Measurements from ENCODE around the gene TMEM150A. TPM values are rescaled to one million over a fixed set of nuclear protein-coding genes. Genes with fewer than 3 reads are reported as not detected.
A peak's percentile ranks its signal among the peaks of the same experiment; 100 is the strongest.
"Not testable (repeated sequence)": the region's sequence is repeated elsewhere in the genome, so short reads cannot be mapped to it uniquely, and the experiment has no call there.

TMEM150A gene
- total RNA-seq, 2 donors from 2014 or later = 6.4 to 7.7 TPM

- Mint-ChIP-seq H3K27me3 (no peaks in the 10 kb centered on the region), H3K4me1 (peaks cover 13% of the 10 kb centered on the region), H3K4me3 (peak within 1 kb of the TSS; percentile 93), H3K36me3 (ENCODE audit: low read depth) (peaks cover 2% of the 10 kb centered on the region), H3K27ac (peak within 1 kb of the TSS; percentile 94)
- DNase-seq = peak; percentile 80 to 90 (median 90)
- H3K9me3 ChIP-seq (ENCODE audit: control insufficient read depth, low read length, poor library complexity, severe bottlenecking) = no peaks in the 10 kb centered on the region
- peak; percentile 96 for ATAC-seq
These were observed 41.0 kb downstream of the TMEM150A start, which contains the start of gene GGCX for GRCh38 chr2:85561280-85562212. GGCX (minus strand) TSS chr2:85561493; CDS start chr2:85561428, 65 bp downstream.

GRCh38 chr2:85560812-85561279 is 41.7 kb downstream of the TMEM150A start:
- Mint-ChIP-seq H3K36me3 (ENCODE audit: low read depth) (peaks cover 2% of the 10 kb centered on the region), H3K27ac (peak overlapping the region; percentile 94), H3K4me3 (peak overlapping the region; percentile 93), H3K27me3 (no peaks in the 10 kb centered on the region), H3K4me1 (peaks cover 13% of the 10 kb centered on the region)
- DNase-seq (no peak), ATAC-seq (no peak)
- H3K9me3 ChIP-seq (ENCODE audit: control insufficient read depth, low read length, poor library complexity, severe bottlenecking) = no peaks in the 10 kb centered on the region

- H3K4me1 Mint-ChIP-seq = peaks cover 13% of the 10 kb centered on the region
These were observed 42.1 kb downstream of the TMEM150A start for GRCh38 chr2:85560403-85560726.

GRCh38 chr2:85558160-85558559 is 44.3 kb downstream of the TMEM150A start:
- H3K27ac Mint-ChIP-seq = no peak overlapping the region
- peaks cover 13% of the 10 kb centered on the region for H3K4me1 Mint-ChIP-seq
- no peaks in the 10 kb centered on the region for H3K27me3 Mint-ChIP-seq
- H3K9me3 ChIP-seq (ENCODE audit: control insufficient read depth, low read length, poor library complexity, severe bottlenecking) = no peaks in the 10 kb centered on the region
- no peak for ATAC-seq
- peaks cover 5% of the 10 kb centered on the region for H3K36me3 Mint-ChIP-seq (ENCODE audit: low read depth)
- H3K4me3 Mint-ChIP-seq = no peak overlapping the region
- DNase-seq = no peak

More at GRCh38 chr2:85560403-85560726, 42.1 kb downstream of the TMEM150A start:
- H3K4me3 Mint-ChIP-seq = peak overlapping the region; percentile 93
- not testable (repeated sequence) for H3K9me3 ChIP-seq (ENCODE audit: control insufficient read depth, low read length, poor library complexity, severe bottlenecking); ATAC-seq; H3K36me3 Mint-ChIP-seq (ENCODE audit: low read depth); DNase-seq; H3K27me3 Mint-ChIP-seq
- peak overlapping the region; percentile 94 for H3K27ac Mint-ChIP-seq

- Mint-ChIP-seq H3K4me1 (peaks cover 11% of the 10 kb centered on the region), H3K27me3 (no peaks in the 10 kb centered on the region), H3K36me3 (ENCODE audit: low read depth) (peaks cover 6% of the 10 kb centered on the region), H3K4me3 (no peak overlapping the region), H3K27ac (no peak overlapping the region)
- DNase-seq (no peak), ATAC-seq (no peak)
- H3K9me3 ChIP-seq (ENCODE audit: control insufficient read depth, low read length, poor library complexity, severe bottlenecking) = no peaks in the 10 kb centered on the region
These were observed 45.4 kb downstream of the TMEM150A start for GRCh38 chr2:85557130-85557529.

- ATAC-seq = no peak
- H3K9me3 ChIP-seq (ENCODE audit: control insufficient read depth, low read length, poor library complexity, severe bottlenecking) = no peaks in the 10 kb centered on the region
- Mint-ChIP-seq H3K27me3 (no peaks in the 10 kb centered on the region), H3K4me3 (no peak overlapping the region), H3K36me3 (ENCODE audit: low read depth) (peaks cover 6% of the 10 kb centered on the region), H3K27ac (peak overlapping the region; percentile 21), H3K4me1 (peaks cover 6% of the 10 kb centered on the region)
- no peak for DNase-seq
These were observed 47.4 kb downstream of the TMEM150A start for GRCh38 chr2:85554980-85555612.

- Mint-ChIP-seq H3K27me3 (no peaks in the 10 kb centered on the region), H3K4me3 (no peak overlapping the region)
These were observed 49.3 kb downstream of the TMEM150A start for GRCh38 chr2:85553184-85553583.

GRCh38 chr2:85551698-85552678 is 50.5 kb downstream of the TMEM150A start:
- Mint-ChIP-seq H3K36me3 (ENCODE audit: low read depth) (peaks cover 4% of the 10 kb centered on the region), H3K27me3 (no peaks in the 10 kb centered on the region), H3K27ac (no peak overlapping the region), H3K4me3 (no peak overlapping the region), H3K4me1 (peaks cover 4% of the 10 kb centered on the region)
- DNase-seq = peak; percentile 63 to 88 (median 71)
- ATAC-seq = peak; percentile 97
- no peaks in the 10 kb centered on the region for H3K9me3 ChIP-seq (ENCODE audit: control insufficient read depth, low read length, poor library complexity, severe bottlenecking)

More at GRCh38 chr2:85553184-85553583, 49.3 kb downstream of the TMEM150A start:
- no peak overlapping the region for H3K27ac Mint-ChIP-seq
- ATAC-seq (no peak), DNase-seq (no peak)
- peaks cover 4% of the 10 kb centered on the region for H3K4me1 Mint-ChIP-seq
- H3K36me3 Mint-ChIP-seq (ENCODE audit: low read depth) = peaks cover 6% of the 10 kb centered on the region
- no peaks in the 10 kb centered on the region for H3K9me3 ChIP-seq (ENCODE audit: control insufficient read depth, low read length, poor library complexity, severe bottlenecking)

- no peak for DNase-seq
- Mint-ChIP-seq H3K4me1 (peaks cover 4% of the 10 kb centered on the region), H3K36me3 (ENCODE audit: low read depth) (peaks cover 4% of the 10 kb centered on the region), H3K27ac (peak overlapping the region; percentile 75), H3K27me3 (no peaks in the 10 kb centered on the region), H3K4me3 (no peak overlapping the region)
- H3K9me3 ChIP-seq (ENCODE audit: control insufficient read depth, low read length, poor library complexity, severe bottlenecking) = no peaks in the 10 kb centered on the region
- no peak for ATAC-seq
These were observed 52.0 kb downstream of the TMEM150A start for GRCh38 chr2:85550486-85550885.

- no peak for DNase-seq
- ATAC-seq = no peak
- peak overlapping the region; percentile 75 for H3K27ac Mint-ChIP-seq
- H3K4me3 Mint-ChIP-seq = no peak overlapping the region
- H3K36me3 Mint-ChIP-seq (ENCODE audit: low read depth) = peaks cover 4% of the 10 kb centered on the region
- no peaks in the 10 kb centered on the region for H3K9me3 ChIP-seq (ENCODE audit: control insufficient read depth, low read length, poor library complexity, severe bottlenecking)
- H3K27me3 Mint-ChIP-seq = no peaks in the 10 kb centered on the region
- H3K4me1 Mint-ChIP-seq = peaks cover 4% of the 10 kb centered on the region
These were observed 52.7 kb downstream of the TMEM150A start for GRCh38 chr2:85549826-85550225.

GRCh38 chr2:85549095-85549494 is 53.4 kb downstream of the TMEM150A start:
- ATAC-seq (no peak), DNase-seq (no peak)
- no peak overlapping the region for H3K4me3 Mint-ChIP-seq
- H3K9me3 ChIP-seq (ENCODE audit: control insufficient read depth, low read length, poor library complexity, severe bottlenecking) = no peaks in the 10 kb centered on the region
- H3K4me1 Mint-ChIP-seq = peaks cover 7% of the 10 kb centered on the region
- peaks cover 2% of the 10 kb centered on the region for H3K36me3 Mint-ChIP-seq (ENCODE audit: low read depth)
- H3K27ac Mint-ChIP-seq = peak overlapping the region; percentile 75
- no peaks in the 10 kb centered on the region for H3K27me3 Mint-ChIP-seq

GRCh38 chr2:85548608-85548900 is 53.9 kb downstream of the TMEM150A start:
- DNase-seq = no peak
- H3K9me3 ChIP-seq (ENCODE audit: control insufficient read depth, low read length, poor library complexity, severe bottlenecking) = no peaks in the 10 kb centered on the region
- Mint-ChIP-seq H3K27me3 (no peaks in the 10 kb centered on the region), H3K27ac (no peak overlapping the region), H3K4me1 (peaks cover 7% of the 10 kb centered on the region), H3K4me3 (no peak overlapping the region), H3K36me3 (ENCODE audit: low read depth) (peaks cover 2% of the 10 kb centered on the region)
- no peak for ATAC-seq

Data from T-helper 17 cell (primary cell).